Memory B cell (primary cell): ENCODE data around the gene DNAJB11.
"Not testable (repeated sequence)": the region's sequence is repeated elsewhere in the genome, so short reads cannot be mapped to it uniquely, and the experiment has no call there.

Experiments
- ATAC-seq: fragments of 150-1000 bp; cut with Tn5 transposase; 2 replicates; pipeline ENCODE4 v1.10.0; 2021; ENCODE audit warnings: low read depth, mild to moderate bottlenecking, moderate library complexity
- DNase-seq, 2 donors: peaks; one replicate each; pipeline ENCODE4 v3.0.0; 2022; ENCODE audit warnings: low spot score in 2 of 2
- H3K27ac Mint-ChIP-seq: one replicate; pipeline ENCODE4 v1.8.0; 2022; ENCODE audit warnings: mild to moderate bottlenecking, moderate library complexity, mixed read lengths
- H3K27me3 Mint-ChIP-seq: one replicate; pipeline ENCODE4 v1.8.0; 2022; ENCODE audit warnings: mixed read lengths
- H3K36me3 Mint-ChIP-seq: one replicate; pipeline ENCODE4 v1.8.0; 2022; ENCODE audit warnings: mild to moderate bottlenecking, mixed read lengths
- H3K4me1 Mint-ChIP-seq: one replicate; pipeline ENCODE4 v1.8.0; 2022; ENCODE audit warnings: mixed read lengths
- H3K4me3 Mint-ChIP-seq: one replicate; pipeline ENCODE4 v1.8.0; 2022; ENCODE audit warnings: mild to moderate bottlenecking, moderate library complexity, mixed read lengths
- H3K9me3 Mint-ChIP-seq: one replicate; pipeline ENCODE4 v1.8.0; 2022; ENCODE audit warnings: mixed read lengths

DNAJB11 gene

DNA sequence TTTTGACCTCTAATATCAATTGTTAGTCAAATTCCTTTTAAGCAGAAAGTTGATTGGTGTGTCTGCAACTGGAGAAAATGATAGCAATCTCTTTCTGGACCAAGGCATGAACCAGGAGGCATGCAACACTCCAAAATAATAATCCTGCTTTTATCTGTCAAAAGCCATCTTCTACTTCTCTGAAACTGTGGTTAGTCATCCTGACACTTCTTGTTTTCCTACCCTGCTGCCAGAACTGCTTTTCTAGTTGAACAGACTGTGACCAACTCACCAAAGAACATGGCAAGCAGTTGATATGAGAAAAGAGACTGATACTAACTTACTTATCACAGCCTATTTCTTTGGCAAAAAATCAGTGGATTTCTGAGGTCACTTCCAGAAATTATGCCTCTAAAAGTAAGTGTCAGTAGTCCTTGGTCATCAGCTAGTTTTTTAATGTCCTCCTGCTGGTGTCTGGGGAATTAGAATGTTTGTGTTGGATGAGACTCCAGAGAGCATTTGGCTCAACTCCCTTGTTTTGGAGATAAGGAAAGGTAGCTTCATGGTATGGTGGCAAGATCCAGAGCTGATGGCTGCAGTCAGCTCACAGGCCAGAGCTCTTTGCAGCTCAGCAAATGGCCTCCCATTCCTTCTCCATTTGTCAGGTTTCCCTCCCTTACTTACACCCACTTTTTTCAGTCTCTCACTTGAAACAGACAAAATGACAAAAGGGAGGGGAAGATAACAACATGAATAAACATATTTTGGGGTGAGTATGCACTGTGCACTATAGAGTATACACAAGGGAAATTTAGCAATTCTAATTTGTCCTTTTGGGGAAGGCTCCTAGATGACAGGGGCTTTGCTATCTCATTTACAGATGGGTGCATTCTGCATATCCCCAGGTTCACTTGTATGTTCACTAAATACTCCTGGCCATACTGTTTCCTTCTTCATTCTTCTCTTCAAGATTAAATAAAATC is 33.4 kb upstream of the DNAJB11 start:
- H3K36me3 Mint-ChIP-seq: no peaks in the 10 kb centered on the region
- ATAC-seq (no peak), DNase-seq (no peak)
- no peak overlapping the region for H3K4me3 Mint-ChIP-seq
- no peaks in the 10 kb centered on the region for H3K9me3 Mint-ChIP-seq
- H3K27me3 Mint-ChIP-seq: no peaks in the 10 kb centered on the region
- peak overlapping the region; percentile 50 for H3K27ac Mint-ChIP-seq
- H3K4me1 Mint-ChIP-seq: peaks cover 48% of the 10 kb centered on the region

DNA sequence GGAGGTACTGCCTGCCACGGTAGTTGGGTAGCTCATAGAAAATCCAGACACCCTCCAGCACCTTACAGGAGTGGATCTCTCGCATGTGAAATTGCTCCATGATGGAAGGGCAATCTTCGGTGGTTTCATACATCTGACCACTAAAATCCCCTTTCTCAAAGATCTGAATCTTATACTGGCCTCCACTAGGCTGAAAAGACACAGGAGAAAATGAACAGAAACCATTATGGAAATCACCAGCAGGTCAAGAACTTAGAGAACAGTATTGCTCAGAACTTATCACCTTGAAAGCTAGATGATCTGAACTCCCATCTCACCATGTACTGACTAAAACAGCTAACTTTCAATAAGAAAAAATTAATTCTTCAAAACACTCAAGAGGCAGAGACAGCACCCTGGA is 31.7 kb upstream of the DNAJB11 start:
- Mint-ChIP-seq H3K4me3 (no peak overlapping the region), H3K27ac (peak overlapping the region; percentile 50), H3K4me1 (peaks cover 38% of the 10 kb centered on the region), H3K27me3 (no peaks in the 10 kb centered on the region), H3K36me3 (no peaks in the 10 kb centered on the region), H3K9me3 (no peaks in the 10 kb centered on the region)
- no peak for DNase-seq
- ATAC-seq: no peak

DNA sequence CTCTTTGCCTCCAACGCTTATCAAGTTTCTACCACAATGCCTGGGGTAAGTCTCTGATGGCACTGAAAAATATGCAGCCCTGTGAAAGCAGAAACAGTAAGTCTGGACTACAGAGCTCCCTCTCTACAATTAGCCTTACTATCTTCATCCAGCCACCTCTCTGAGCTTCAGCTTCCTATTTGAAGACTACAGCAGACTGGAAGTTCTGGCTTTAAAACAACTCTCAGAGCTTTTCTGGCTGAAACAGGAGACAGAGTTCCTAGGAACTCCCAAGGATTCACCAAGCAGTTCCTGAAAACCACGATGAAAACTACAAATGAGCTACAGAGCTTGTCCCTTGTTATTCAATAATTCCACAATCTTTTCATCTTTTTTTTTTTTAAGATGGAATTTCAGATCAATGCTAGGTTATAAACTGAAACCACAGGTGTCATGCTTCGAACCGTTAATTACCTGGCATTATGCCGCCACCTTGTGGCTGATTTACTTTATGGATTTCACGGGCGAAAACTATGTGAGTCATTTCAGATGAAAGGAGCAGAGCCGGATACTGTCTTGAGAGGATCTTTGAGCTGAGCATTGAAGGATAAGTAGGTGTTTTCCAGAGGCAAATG is 30.2 kb upstream of the DNAJB11 start:
- peak overlapping the region; percentile 39 for H3K4me3 Mint-ChIP-seq
- H3K4me1 Mint-ChIP-seq: peaks cover 25% of the 10 kb centered on the region
- peak overlapping the region; percentile 75 for H3K27ac Mint-ChIP-seq
- DNase-seq: peak; percentile 82 to 86
- no peaks in the 10 kb centered on the region for H3K9me3 Mint-ChIP-seq
- peak; percentile 98 for ATAC-seq
- no peaks in the 10 kb centered on the region for H3K27me3 Mint-ChIP-seq
- peaks cover 2% of the 10 kb centered on the region for H3K36me3 Mint-ChIP-seq

DNA sequence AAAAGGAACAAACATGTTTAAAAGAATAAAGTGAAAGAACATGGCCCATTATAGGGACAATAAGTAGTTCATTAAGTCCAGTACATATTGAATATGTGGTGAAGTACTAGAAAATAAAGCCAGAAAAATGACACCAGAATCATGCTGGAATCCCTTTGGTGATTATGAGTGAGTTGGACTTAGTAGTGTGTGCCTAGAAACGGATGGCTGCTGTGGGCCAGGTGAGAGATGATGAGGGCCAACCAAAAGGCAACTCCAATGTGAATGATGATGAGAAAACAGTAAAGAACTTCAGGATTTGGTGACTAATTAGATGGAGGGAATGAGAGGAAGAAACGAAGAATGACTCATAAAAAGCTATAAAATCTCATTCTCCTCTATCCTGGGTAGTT is 29.7 kb upstream of the DNAJB11 start:
- ATAC-seq (no peak), DNase-seq (no peak)
- H3K4me3 Mint-ChIP-seq: no peak overlapping the region
- peak overlapping the region; percentile 75 for H3K27ac Mint-ChIP-seq
- no peaks in the 10 kb centered on the region for H3K9me3 Mint-ChIP-seq
- peaks cover 2% of the 10 kb centered on the region for H3K36me3 Mint-ChIP-seq
- H3K27me3 Mint-ChIP-seq: no peaks in the 10 kb centered on the region
- H3K4me1 Mint-ChIP-seq: peaks cover 22% of the 10 kb centered on the region

DNA sequence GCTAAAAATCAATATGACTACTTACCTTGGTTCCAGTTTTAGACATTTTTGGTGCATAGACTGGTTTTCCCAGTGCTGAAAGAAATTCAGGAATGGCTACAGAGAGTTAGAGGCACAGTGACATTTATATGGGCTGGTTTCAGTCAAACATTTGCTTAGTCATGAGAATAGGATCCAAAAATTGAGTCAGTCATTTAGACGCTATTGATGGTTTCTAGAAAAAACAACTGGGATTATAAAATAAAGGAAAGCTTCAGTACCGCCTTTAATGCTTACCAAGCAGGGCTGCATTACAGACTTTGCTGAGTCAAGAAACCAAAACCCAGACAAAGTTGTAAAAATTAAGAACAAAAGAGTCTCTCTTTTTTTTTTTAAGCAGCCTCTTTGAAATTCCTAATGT is 26.2 kb upstream of the DNAJB11 start, which contains the start of gene CRYGS:
Gene CRYGS, minus strand, starts transcription at position 100 of the 400 bp plus-strand sequence. Its CDS starts 54 bp downstream, at position 46.
- no peaks in the 10 kb centered on the region for H3K9me3 Mint-ChIP-seq
- H3K36me3 Mint-ChIP-seq: peaks cover 6% of the 10 kb centered on the region
- H3K4me3 Mint-ChIP-seq: no peak within 1 kb of the TSS
- DNase-seq (no peak), ATAC-seq (no peak)
- peak within 1 kb of the TSS; percentile 72 for H3K27ac Mint-ChIP-seq
- no peaks in the 10 kb centered on the region for H3K27me3 Mint-ChIP-seq
- peaks cover 6% of the 10 kb centered on the region for H3K4me1 Mint-ChIP-seq

DNA sequence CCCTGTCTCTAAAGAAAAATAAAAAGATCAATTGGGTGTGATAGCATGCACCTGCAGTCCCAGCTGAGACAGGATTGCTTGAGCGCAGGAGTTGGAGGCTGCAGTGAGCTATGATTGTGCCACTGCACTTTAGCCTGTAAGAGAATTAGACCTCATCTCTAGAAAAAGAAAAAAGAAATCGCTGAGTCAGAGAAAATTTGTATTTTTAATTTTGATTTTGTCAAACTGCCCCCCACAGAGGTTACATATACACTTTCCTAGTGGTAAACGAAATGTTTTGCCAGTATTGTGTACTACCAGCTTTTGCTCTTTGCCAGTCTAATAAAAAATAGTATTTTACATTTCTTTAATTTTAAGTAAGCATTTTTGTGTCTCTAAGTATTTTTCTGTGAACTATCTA is 21.0 kb upstream of the DNAJB11 start:
- H3K9me3 Mint-ChIP-seq: no peaks in the 10 kb centered on the region
- ATAC-seq (no peak), DNase-seq (no peak)
- peaks cover 24% of the 10 kb centered on the region for H3K36me3 Mint-ChIP-seq
- H3K27me3 Mint-ChIP-seq: no peaks in the 10 kb centered on the region
- H3K4me1 Mint-ChIP-seq: no peaks in the 10 kb centered on the region
- no peak overlapping the region for H3K27ac Mint-ChIP-seq
- no peak overlapping the region for H3K4me3 Mint-ChIP-seq

DNA sequence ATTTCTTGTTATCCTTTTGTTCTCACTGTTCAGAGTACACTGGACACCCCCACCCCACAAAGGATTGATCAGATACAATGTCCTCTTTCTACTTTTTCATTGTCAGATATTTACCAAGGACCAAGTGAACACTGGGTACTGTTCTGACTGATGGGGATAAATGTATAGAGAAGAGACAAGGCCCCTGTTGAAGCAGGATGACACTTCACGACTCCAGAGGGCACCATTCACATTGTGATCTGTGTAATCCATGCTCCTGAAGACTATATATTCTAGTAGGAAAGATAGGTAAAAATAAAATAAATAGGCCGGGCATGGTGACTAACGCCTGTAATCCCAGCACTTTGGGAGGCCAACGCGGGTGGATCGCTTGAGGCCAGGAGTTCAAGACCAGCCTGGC is 19.1 kb upstream of the DNAJB11 start:
- Mint-ChIP-seq H3K4me1 (no peaks in the 10 kb centered on the region), H3K9me3 (no peaks in the 10 kb centered on the region), H3K27me3 (no peaks in the 10 kb centered on the region), H3K27ac (no peak overlapping the region), H3K36me3 (peaks cover 26% of the 10 kb centered on the region), H3K4me3 (no peak overlapping the region)
- no peak for DNase-seq
- no peak for ATAC-seq

DNA sequence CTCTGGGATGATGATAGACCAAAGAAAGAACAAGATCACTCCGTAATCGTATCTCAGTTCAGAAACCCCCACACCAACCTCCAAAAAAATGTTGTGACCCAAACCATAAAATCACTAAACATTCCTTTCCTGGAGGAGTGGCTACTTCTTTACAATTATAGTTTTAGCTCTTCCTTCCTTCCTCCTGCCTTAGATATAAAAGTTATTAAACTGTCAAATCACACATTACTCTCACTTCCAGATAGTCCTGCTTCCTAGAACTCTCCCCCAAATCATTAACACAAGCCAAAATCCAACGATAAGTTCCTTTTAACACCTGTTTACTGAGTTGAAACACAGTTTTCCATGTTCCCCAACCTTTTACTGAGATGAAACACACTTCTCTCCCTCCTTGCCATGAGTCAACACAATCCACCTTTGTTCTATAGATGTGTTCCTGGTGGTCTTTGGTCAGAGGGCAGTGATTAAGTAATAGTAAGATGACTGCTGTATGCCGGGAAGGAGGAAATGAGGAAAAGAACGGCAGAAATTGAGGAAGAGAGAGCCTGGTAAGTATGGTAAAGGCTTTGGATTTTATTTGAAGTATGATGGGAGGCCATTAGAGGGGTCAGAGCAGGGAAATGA is 18.0 kb upstream of the DNAJB11 start:
- Mint-ChIP-seq H3K27me3 (no peaks in the 10 kb centered on the region), H3K36me3 (peaks cover 32% of the 10 kb centered on the region), H3K4me3 (no peak overlapping the region), H3K9me3 (no peaks in the 10 kb centered on the region), H3K27ac (peak overlapping the region; percentile 48), H3K4me1 (no peaks in the 10 kb centered on the region)
- no peak for DNase-seq
- ATAC-seq: no peak

DNA sequence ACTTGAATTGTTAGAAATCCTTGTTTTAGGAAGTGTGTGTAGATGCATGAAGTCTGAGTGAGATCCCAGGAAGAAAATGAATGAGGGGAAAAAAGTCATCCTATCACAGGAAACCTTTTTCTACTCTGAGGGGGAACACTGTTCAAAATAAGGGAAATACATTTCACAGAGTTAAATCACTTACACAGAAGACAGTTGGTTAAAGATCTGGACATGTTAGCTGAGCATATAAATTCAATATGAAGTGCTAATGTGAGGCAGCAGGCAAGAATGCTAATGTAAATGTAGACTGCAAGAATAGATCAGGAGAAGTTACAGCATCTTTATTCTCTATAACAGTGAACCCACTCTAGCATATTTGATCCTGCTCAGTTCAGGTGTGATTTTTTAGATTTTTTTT is 5.9 kb upstream of the DNAJB11 start:
- no peaks in the 10 kb centered on the region for H3K27me3 Mint-ChIP-seq
- no peak for DNase-seq
- H3K4me1 Mint-ChIP-seq: peaks cover 24% of the 10 kb centered on the region
- H3K27ac Mint-ChIP-seq: peak overlapping the region; percentile 35
- peaks cover 12% of the 10 kb centered on the region for H3K36me3 Mint-ChIP-seq
- no peaks in the 10 kb centered on the region for H3K9me3 Mint-ChIP-seq
- no peak overlapping the region for H3K4me3 Mint-ChIP-seq
- no peak for ATAC-seq

DNA sequence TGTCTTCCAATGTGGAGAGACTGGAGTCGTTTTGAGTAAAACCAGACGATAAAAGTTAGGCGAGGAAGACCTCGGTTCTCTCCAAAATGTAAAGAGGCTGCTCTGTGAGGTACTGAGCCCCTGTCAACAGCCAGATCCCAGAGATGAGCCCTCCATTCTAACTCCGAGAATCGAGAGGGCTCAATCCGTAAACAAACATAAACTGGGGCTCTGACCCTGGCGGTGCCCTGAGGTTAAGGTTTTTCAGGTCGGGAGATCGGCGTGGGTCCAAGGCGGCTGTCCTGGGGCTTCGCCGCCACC is 3.8 kb upstream of the DNAJB11 start:
- Mint-ChIP-seq H3K4me1 (peaks cover 30% of the 10 kb centered on the region), H3K4me3 (peak overlapping the region; percentile 90), H3K36me3 (peaks cover 9% of the 10 kb centered on the region), H3K9me3 (no peaks in the 10 kb centered on the region), H3K27me3 (no peaks in the 10 kb centered on the region), H3K27ac (peak overlapping the region; percentile 93)
- no peak for DNase-seq
- ATAC-seq: peak; percentile 2

DNA sequence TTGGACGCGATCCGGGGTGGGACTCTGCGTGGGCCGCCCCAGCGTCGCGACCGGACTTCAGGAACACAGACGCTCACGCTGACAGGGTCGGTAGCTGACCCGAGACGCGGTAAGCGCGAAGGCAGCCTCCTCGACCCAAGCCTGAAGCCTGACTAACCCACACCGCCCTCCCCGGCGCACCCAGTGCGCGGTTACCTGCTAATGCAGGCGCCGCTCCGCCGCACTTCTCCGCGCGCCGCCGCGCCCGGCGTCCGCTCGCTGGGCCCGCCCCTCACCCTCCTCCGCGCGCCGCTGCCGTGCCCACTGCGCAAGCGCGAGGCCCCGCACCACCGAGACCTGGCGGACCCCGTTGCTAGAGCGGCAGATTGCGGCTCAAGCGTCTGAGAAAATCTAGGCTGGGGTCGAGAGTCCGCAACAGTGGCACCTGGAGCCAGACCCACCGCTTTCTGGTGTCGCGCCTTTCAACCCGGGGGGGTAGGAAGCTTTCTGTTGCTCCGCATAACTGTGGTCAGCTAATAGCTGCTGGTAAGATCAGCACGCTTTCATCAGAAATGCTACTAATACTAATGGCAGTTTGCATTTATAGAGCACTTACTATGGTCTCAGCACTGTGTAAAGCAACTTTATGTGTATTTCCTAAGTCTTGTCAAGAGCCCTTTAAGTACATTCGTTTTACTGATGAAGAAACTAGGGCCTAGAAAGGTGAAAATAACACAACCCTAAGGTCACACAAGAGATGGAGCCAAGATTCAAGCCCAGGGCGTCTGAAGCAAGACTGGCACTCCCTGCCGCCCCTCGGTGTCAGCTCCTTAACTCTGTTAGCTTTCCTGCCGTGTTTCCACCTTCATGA is 3.2 kb upstream of the DNAJB11 start, which contains the start of gene TBCCD1:
Gene TBCCD1, minus strand, starts transcription at position 268 of the 850 bp plus-strand sequence. CDS start 3,010 bp downstream, outside the sequence.
- Mint-ChIP-seq H3K4me3 (peak within 1 kb of the TSS; percentile 90), H3K4me1 (peaks cover 28% of the 10 kb centered on the region), H3K36me3 (peaks cover 3% of the 10 kb centered on the region), H3K9me3 (no peaks in the 10 kb centered on the region), H3K27ac (peak within 1 kb of the TSS; percentile 93), H3K27me3 (no peaks in the 10 kb centered on the region)
- ATAC-seq (peak; percentile 62), DNase-seq (peak; percentile 99 to 100)

DNA sequence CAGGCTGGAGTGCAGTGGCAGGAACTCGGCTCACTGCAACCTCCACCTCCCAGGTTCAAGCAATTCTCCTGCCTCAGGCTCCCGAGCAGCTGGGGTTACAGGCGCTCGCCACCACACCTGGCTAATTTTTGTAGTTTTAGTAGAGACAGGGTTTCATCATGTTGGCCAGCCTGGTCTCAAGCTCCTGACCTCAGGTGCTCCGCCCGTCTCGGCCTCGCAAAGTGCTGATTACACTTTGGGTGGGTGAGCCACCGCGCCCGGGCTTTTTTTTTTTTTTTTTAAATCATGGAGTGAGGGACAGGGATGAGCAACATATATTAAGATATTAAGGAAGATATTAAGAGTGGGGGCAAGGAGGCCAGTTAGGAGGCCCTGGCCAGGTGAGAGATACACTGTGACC is 1.2 kb upstream of the DNAJB11 start:
- DNase-seq, H3K27me3 Mint-ChIP-seq, H3K9me3 Mint-ChIP-seq, ATAC-seq, H3K36me3 Mint-ChIP-seq: not testable (repeated sequence)
- Mint-ChIP-seq H3K4me3 (peak overlapping the region; percentile 97), H3K27ac (peak overlapping the region; percentile 98), H3K4me1 (peaks cover 24% of the 10 kb centered on the region)

DNA sequence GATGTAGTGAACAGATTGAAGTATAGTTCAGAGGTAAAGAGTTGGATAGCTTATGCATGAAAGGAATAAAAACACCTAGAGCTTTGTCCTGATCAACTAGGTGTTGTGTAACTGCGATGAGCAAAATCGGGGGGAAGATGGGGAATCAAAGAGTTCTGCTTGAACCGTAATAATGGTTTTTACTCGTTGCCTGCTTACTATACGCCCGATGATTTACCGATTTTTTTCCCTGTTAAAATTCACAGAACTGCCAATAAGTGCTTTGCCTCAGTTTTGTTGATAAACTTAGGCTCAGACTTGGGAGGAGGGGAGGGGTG is 783 bp upstream of the DNAJB11 start:
- peak overlapping the region; percentile 98 for H3K27ac Mint-ChIP-seq
- ATAC-seq: no peak
- no peaks in the 10 kb centered on the region for H3K36me3 Mint-ChIP-seq
- DNase-seq: no peak
- no peaks in the 10 kb centered on the region for H3K9me3 Mint-ChIP-seq
- H3K27me3 Mint-ChIP-seq: no peaks in the 10 kb centered on the region
- H3K4me3 Mint-ChIP-seq: peak overlapping the region; percentile 97
- H3K4me1 Mint-ChIP-seq: peaks cover 23% of the 10 kb centered on the region
